Stimulated activated CD4-positive, alpha-beta T cell treated with anti-CD3 and anti-CD28 coated beads, Interleukin-2, amount 100 ng/mL, for 4 hours (primary cell): ENCODE data around the gene EVC2.

Experiments
- DNase-seq: peaks from one replicate; pipeline ENCODE4 v3.0.0-alpha.2; 2020; ENCODE audit warnings: low read depth

Gene EVC2

GRCh38 chr4:5713861-5714260 is 5.5 kb upstream of the EVC2 start:
- DNase-seq = no peak

- no peak for DNase-seq
These were observed 4.6 kb upstream of the EVC2 start for GRCh38 chr4:5712931-5713330.

GRCh38 chr4:5712517-5712916 is 4.2 kb upstream of the EVC2 start:
- DNase-seq = no peak

GRCh38 chr4:5711479-5712184 is 3.3 kb upstream of the EVC2 start:
- no peak for DNase-seq

- DNase-seq = no peak
These were observed 2.7 kb upstream of the EVC2 start, which contains the start of gene EVC for GRCh38 chr4:5710961-5711478. Gene EVC, plus strand, starts transcription at chr4:5711201. Its CDS starts 180 bp downstream, at chr4:5711381.

GRCh38 chr4:5710065-5710960 is 2.0 kb upstream of the EVC2 start:
- no peak for DNase-seq

GRCh38 chr4:5709207-5709575 is 832 bp upstream of the EVC2 start:
- no peak for DNase-seq

GRCh38 chr4:5707778-5708448 is 446 bp downstream of the EVC2 start:
- no peak for DNase-seq

GRCh38 chr4:5707366-5707765 is 993 bp downstream of the EVC2 start:
- DNase-seq = no peak

GRCh38 chr4:5706486-5707290 is 1.7 kb downstream of the EVC2 start:
- no peak for DNase-seq

GRCh38 chr4:5705647-5706320 is 2.6 kb downstream of the EVC2 start:
- no peak for DNase-seq

GRCh38 chr4:5704276-5704675 is 4.1 kb downstream of the EVC2 start:
- no peak for DNase-seq

- no peak for DNase-seq
These were observed 4.5 kb downstream of the EVC2 start for GRCh38 chr4:5703831-5704230.

- DNase-seq = no peak
These were observed 6.4 kb downstream of the EVC2 start for GRCh38 chr4:5701971-5702370.

GRCh38 chr4:5700459-5700858 is 7.9 kb downstream of the EVC2 start:
- DNase-seq = no peak

GRCh38 chr4:5696341-5696740 is 12.0 kb downstream of the EVC2 start:
- DNase-seq = no peak

GRCh38 chr4:5693871-5694270 is 14.5 kb downstream of the EVC2 start:
- DNase-seq = no peak

GRCh38 chr4:5691491-5692132 is 16.7 kb downstream of the EVC2 start:
- DNase-seq = no peak

GRCh38 chr4:5689065-5689464 is 19.3 kb downstream of the EVC2 start:
- no peak for DNase-seq

GRCh38 chr4:5686338-5686737 is 22.0 kb downstream of the EVC2 start:
- DNase-seq = no peak

- DNase-seq = no peak
These were observed 23.1 kb downstream of the EVC2 start for GRCh38 chr4:5685296-5685695.
